Activated CD8-positive, alpha-beta memory T cell treated with anti-CD3 and anti-CD28 coated beads for 36 hours (primary cell): ENCODE data around the gene BNIP2. TPM values are rescaled to one million over a fixed set of nuclear protein-coding genes. Genes with fewer than 3 reads are reported as not detected.

ENCODE experiments used
- CTCF ChIA-PET: fragments of 350-600 bp; sonication (Branson Sonifier 250); formaldehyde crosslinking; loops from one replicate; lab custom pipeline; 2021; ENCODE audit warnings: antibody characterized with exemption; lab: Charles Lee
- POLR2A ChIA-PET: fragments of 350-600 bp; sonication (Branson Sonifier 250); formaldehyde crosslinking; loops from one replicate; lab custom pipeline; 2021; ENCODE audit warnings: antibody characterized with exemption; lab: Charles Lee
- total RNA-seq, 2 experiments: library from RNA; stranded (reverse); gene quantifications; one replicate each; pipeline ENCODE4 v1.2.3, GENCODE V29; 2021

The BNIP2 gene
- total RNA-seq, 2 experiments from 2014 or later: 63.8 to 65.5 TPM

DNA sequence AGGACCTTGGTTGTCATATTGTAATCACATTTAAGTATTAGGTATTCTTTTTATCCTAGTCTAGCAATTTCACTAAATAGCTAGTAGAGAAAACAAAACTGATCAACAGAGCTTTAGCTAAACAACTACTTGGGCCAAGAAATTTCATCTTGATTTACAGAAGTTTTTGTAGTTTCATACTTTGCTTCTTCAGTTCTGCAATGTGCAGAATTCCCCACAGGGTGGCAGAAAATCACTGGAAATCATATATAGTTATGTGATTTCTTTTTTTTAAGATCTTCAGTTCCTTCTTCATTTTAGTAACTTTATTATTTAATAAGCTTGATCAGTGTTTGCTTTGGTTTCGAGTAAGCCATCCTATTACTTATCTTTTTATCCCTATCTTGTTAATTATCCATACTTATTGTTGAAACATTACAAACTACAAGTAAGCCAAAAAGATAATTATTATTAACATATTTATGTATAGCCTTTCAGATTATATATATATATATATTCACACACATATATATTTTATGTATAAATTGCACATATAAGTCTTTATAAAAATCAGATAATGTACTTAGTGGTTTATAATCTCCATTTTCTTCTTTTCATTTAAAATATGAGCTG is 2.2 kb upstream of the BNIP2 start:
- ChIA-PET POLR2A (interaction anchor here (1.5 kb wide), 1 partner anchor 34 kb away, joined by 4 read pairs; the partner anchor contains the start of gene GTF2A2), CTCF (interaction anchor here (0.5 to 1.4 kb wide), 6 partner anchors 19 to 647 kb away, joined by 3 to 4 read pairs (median 3); no protein-coding TSS in a partner anchor)

DNA sequence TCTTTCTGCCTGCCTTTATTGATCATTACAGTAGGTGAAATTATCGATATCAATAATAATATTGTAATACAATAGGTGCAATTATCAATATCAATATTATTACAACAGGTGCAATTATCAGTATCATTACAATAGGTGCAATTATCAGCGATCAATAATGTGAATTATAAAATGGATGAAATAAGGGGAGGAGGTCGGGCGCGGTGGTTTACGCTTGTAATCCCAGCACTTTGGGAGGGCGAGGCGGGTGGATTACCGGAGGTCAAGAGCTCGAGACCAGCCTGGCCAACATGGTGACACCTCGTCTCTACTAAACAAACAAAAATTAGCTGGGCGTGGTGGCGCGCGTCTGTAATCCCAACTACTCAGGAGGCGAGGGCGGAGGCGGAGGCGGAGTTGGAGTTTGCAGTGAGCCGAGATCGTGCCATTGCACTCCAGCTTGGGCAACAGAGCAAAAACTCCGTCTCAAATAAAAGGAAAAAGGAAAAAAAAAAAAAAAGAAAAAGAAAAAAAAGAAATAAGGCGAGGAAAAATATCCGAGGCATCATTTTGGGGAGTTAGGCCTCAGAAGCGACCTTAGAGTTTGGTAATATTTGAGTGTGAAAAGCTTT is 611 bp upstream of the BNIP2 start:
- CTCF ChIA-PET: no interaction called here
- POLR2A ChIA-PET: interaction anchor here (0.5 to 0.7 kb wide), 2 partner anchors 732 to 1581 kb away, joined by 3 to 5 read pairs; no protein-coding TSS in a partner anchor

DNA sequence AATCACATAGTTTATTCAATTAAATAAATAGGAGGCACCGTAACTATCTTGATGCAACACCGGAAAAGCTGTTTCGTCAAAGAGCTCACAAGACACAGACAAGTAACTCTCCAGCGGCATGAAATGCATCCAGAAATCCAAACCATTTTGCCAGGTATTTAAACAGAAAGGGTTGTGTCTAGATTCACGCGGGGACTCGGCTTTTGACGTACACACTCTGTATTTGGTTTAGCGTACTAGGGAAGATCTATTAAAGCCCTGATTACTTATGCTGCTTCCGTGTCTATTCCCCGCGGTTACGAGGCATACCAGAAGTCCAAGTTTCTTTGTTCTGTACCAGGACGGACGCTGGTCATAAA is 718 bp downstream of the BNIP2 start:
- POLR2A ChIA-PET: interaction anchor here (0.6 to 1.0 kb wide), 2 partner anchors 17 to 31 kb away, joined by 4 to 5 read pairs; partner anchors contain the start of gene GTF2A2
- CTCF ChIA-PET: interaction anchor here (1.5 kb wide), 1 partner anchor 33 kb away, joined by 3 read pairs; no protein-coding TSS in a partner anchor

DNA sequence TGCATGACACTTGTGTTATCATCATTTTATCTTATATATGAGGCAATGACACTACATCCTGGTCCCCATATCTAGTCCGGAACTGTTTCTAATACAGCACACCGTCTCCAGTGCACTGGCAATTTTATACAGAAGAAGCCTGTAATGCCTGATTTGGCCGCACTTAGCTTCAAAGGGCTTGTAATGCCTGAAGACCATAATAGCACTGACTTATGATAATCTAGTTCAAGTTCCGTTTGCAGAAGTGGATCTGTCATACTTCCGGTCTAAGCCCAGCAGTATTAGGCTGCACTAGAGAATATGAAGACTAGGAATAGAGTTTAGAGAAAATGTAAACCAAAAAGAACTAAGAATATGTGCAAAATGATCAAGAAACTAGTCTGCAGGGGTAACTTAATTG is 1.3 kb downstream of the BNIP2 start:
- CTCF ChIA-PET: interaction anchor here (1.5 kb wide), 1 partner anchor 33 kb away, joined by 3 read pairs; no protein-coding TSS in a partner anchor
- POLR2A ChIA-PET: interaction anchor here (0.6 kb wide), 1 partner anchor 17 kb away, joined by 4 read pairs; no protein-coding TSS in a partner anchor

DNA sequence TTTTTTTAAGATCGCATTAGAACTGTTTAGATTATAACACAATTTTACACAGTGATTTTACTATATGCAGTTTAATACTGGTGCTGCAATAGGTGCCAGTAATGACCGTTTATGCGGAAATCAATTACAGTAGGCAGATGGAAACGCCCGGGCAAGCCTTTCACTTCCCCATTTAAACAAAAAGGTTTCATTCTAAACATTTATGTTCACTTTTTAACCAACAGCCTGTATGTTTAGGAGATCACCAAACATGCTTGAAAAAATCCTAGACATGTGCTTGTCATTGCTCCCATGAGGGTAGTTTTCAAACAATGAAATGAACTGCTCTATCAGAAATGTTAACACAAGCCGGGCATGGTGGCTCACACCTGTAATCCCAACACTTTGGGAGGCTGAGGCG is 2.7 kb downstream of the BNIP2 start:
- CTCF ChIA-PET: no interaction called here
- POLR2A ChIA-PET: no interaction called here

DNA sequence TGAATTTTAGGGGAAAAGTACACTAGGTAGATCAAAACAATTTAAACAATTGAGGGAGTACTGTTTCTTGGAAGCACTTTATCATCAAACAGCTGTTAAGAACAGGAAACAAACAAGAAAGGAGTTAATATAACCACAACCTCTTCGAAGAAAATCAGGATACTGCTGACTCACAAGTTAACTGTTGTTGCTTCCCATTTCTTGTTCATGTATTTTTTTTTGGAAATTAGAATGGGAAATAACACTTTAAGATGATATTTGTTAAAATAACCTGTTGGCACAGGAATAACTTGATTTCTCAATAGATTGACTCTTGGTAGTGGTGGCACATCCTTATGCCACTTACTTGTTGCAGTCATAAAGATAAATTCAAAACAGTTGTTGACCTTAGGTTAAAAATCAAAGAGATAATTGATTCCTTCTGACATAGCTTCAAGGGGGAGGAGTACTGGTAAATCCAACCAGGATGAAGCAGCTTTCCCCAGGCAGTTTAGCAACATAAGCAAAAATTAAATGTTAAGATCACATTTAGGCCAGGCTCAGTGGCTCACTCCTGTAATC is 3.3 kb downstream of the BNIP2 start:
- POLR2A ChIA-PET: no interaction called here
- CTCF ChIA-PET: interaction anchor here (1.3 kb wide), 1 partner anchor 157 kb away, joined by 3 read pairs; no protein-coding TSS in a partner anchor

DNA sequence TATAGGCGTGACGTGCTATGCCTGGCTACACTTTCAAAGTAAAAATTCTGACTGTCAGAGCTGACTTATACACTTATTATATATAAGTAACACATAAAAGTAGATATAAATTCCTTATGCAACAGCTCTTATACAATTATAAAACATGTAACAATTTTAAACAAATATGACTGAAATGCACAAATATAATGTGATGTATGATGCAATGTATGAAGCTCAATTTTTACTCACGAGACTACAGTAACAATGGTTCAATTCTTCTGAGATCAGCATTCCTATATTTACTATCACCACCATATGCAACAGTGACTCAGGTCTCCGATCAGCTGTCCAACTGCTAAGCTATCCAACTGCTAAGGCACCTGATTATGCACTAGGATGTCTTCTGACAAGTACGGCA is 8.2 kb downstream of the BNIP2 start:
- ChIA-PET CTCF (no interaction called here), POLR2A (interaction anchor here (0.6 kb wide), 1 partner anchor 432 kb away, joined by 9 read pairs; no protein-coding TSS in a partner anchor)

DNA sequence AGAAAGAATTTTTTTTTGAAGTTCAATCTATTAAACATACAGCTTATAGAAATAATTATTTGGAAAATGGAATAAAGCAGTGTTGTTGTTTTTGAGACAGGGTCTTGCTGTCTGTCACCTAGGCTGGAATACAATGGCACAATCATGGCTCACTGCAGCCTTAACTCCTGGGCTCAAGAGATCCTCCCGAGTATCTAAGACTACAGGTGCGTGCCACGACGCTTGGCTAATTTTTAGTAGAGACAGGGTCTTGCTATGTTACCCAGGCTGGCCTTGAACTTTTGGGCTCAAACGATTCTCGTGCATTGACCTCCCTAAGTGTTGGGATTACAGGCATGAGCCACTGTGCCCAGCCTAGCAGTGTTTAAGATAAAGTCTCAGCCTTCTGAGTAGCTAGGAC is 8.8 kb downstream of the BNIP2 start:
- CTCF ChIA-PET: no interaction called here
- POLR2A ChIA-PET: interaction anchor here (0.6 kb wide), 1 partner anchor 432 kb away, joined by 9 read pairs; no protein-coding TSS in a partner anchor

DNA sequence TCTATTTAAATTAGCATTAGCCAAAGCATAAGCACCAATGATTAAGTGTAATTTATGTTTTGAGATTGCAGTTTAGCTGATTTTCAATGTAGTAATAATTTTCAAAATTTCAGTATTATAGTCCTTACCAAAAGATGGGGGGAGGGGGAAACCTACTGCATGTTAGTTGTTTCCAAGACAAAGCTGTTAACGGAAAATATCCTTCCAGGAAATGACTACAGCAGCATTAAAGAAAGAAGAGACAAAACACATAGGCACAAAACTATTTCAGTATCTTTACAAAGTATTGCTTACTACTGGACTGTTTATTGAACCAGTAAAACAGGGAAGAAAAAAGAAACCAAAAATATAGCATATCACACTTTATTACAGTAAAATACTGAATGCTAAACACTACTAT is 10.5 kb downstream of the BNIP2 start:
- ChIA-PET POLR2A (no interaction called here), CTCF (no interaction called here)

DNA sequence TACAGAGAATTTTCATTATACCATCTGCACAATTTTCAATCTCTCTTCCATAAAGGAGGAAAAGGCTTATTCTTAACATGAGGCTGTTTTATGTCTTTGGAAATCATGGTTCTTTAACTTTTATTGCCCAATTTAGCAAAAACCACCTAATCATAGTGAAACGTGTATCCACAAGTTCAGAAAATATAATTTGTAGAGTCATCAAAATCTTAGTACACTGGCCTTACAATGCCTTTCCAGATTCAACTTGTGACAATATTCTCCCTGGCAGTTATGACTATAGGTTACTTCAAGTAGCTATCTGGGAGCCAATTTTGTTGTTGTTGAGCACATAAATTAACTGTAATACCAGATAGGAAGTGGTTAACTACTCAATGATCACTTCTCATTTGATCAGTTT is 10.9 kb downstream of the BNIP2 start:
- POLR2A ChIA-PET: no interaction called here
- CTCF ChIA-PET: no interaction called here

DNA sequence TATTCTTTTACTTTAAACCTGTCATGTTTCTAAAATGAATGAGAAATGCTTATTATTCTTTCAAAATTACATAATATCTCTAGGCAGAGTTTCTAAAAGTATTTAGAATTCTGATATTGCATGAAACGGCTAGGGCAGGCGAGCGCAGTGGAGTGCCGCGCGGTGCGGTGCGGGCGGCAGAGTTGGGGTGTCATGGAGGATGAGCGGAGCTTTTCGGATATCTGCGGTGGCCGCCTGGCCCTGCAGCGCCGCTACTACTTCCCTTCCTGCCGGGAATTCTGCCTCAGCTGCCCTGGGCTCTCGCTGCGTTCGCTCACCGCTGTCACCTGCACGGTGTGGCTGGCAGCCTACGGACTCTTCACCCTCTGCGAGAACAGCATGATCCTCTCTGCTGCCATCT is 12.6 kb downstream of the BNIP2 start:
- ChIA-PET POLR2A (no interaction called here), CTCF (interaction anchor here (0.6 kb wide), 1 partner anchor 336 kb away, joined by 5 read pairs; no protein-coding TSS in a partner anchor)

DNA sequence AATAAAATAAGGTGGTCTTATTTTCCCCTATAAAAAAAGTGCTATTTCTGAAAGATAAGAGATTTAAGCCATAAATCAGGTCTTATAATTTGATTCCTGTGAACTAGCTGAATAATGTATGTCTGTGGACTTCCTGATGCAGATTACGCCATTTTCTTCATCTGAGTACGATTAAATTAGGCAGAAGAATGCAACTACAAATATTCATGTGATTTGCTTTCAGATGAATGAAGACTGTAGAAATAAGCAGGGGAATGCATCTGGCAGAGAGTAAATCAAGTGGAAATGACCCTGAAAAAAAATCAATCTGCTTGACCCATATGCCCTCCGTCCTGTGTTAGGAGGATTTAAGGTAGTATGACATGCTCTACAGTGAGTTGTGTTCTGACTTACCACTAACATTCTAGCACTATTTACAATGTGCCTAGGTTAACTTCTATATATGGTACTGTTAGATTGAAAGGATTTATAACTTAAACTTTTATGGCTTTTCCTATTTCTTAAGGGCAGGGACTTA is 14.7 kb downstream of the BNIP2 start:
- CTCF ChIA-PET: no interaction called here
- POLR2A ChIA-PET: no interaction called here

DNA sequence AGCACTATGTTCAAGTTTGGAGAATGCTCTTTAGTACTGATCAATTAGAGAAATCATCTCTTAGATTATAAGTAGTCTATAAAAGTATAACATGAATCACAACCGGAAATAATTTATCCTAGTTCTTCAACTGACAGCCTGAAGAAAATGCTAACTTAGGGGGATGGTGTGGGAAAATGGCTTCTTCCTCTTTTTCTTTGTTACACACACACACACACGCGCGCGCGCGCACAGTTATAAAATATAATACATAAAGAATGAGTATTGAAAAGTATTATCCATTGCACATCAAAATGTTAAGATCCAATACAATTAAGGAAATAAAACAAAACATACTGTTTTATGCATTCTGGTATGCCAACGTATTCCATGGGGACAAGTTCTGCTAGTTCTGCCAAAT is 20.6 kb downstream of the BNIP2 start:
- ChIA-PET POLR2A (no interaction called here), CTCF (no interaction called here)

DNA sequence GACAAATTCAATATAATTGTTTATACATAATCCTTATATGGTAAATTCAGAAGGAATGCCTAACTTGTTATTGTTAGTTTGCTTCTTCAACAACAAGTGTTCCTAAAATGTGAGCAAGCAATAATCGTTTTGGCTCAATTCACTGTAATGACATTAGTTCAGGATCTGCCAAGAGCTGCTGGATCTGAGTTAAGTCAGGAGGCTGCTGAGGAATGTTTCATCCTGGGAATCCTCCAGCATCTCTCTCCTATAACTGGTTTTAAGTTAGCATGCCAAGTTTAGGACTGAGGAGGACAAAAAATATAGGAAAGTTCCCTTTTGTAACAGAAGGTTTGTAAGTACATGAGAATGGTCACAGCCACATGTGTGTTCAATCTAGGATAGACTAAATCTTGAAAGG is 26.9 kb downstream of the BNIP2 start:
- ChIA-PET POLR2A (no interaction called here), CTCF (interaction anchor here (0.5 kb wide), 1 partner anchor 1024 kb away, joined by 3 read pairs; no protein-coding TSS in a partner anchor)

DNA sequence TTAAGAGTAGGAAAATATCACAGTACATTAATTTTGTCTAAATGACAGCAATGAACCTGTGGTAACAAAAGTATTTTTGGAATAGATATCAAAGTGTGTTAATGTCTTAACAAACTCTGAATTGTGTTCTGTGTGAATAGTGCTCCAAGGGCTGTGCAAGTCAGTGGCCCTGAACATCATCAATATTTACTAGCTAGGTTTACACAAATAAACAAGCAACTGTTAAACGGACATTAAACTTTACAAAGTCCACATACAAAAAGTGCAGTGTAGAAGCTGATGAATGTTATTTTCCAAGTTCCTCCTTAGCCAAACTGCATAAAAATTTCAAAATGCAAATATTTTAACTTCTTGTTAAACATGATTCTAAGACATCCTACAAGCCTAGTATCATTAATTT is 29.8 kb downstream of the BNIP2 start:
- ChIA-PET CTCF (no interaction called here), POLR2A (no interaction called here)

DNA sequence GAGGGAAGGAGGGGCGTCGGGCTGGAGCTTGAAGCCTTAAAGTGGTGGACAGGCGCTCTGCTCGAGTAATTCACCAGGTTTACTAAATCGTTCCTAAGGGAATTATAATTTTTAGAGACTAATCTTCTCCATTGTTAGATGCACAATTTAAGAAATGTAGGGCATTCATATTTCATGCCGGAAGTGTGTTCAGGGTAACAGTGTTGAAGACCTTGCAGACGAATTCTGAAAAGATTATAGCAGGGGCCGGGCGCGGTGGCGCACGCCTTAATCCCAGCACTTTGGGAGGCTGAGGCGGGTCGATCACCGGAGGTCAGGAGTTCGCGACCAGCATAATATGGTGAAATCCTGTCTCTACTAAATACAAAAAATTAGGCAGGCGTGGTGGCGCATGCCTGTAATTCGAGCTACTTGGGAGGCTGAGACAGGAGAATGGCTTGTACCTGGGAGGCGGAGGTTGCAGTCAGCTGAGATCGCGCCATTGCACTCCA is 31.4 kb downstream of the BNIP2 start:
- CTCF ChIA-PET: no interaction called here
- POLR2A ChIA-PET: interaction anchor here (0.7 to 1.2 kb wide), 3 partner anchors 31 to 724 kb away, joined by 3 to 5 read pairs (median 4); partner anchors contain the start of gene BNIP2

DNA sequence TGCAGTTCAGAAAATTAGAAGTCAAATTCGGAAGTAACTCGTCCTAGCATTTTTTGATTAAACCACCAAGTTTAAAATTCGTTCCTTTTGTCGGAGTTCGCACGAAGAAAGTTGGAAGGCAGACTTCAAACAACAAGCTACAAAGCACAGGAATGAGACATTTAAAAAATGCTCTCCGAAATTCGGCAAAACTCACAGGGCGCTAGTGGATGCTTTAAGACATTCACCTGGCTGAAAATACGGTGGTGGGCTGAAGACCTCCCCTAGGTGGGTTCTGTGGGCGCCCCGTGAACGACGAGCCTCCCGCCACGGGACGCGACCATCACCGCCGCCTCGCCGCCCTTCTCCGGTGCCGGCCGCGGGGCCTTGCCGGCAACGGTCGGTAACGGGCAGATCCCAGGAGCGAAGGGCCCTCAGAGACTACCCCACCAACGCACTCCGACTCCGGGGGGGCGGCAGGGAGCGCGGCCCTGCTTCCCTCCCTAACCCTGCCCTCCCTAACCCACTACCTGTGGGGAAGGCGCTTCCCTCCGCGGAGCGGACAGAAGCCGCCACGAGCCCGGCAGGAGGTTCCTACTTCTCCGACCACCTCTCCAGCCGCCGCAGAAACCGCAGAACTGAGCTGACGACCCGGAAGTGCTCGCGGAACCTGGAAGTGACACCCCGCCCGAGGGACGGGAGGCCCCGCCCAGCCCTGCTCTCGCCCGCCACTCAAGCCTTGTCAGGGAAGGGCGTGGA is 32.1 kb downstream of the BNIP2 start, which contains the start of gene GTF2A2:
Gene GTF2A2 (minus strand): TSS at position 619 of the 738 bp plus-strand sequence. CDS start 5,238 bp downstream, outside the sequence.
- ChIA-PET CTCF (interaction anchor here (0.6 kb wide), 1 partner anchor 444 kb away, joined by 3 read pairs; no protein-coding TSS in a partner anchor), POLR2A (interaction anchor here (0.7 to 1.2 kb wide), 3 partner anchors 32 to 723 kb away, joined by 3 to 5 read pairs (median 4); partner anchors contain the start of gene BNIP2)

DNA sequence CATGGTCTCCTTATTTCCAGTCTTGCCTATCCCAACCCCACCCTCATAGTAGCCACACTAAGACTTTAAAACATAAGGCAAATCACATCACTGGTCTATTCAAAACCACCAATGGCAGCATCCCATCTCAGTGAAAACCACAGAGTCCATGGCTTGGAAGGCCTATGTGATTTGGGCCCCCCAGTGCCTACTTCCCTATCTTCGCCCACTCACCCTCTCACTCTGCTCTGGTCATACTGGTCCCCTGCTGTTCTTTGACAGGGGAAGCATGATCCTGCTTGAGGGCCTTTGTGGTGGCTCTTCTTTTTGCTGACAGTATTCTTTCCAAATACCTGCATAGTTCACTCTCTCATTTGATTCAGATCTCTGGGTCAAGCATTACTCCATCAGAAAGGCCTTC is 35.1 kb downstream of the BNIP2 start:
- ChIA-PET POLR2A (interaction anchor here (0.7 kb wide), 1 partner anchor 1436 kb away, joined by 4 read pairs; no protein-coding TSS in a partner anchor), CTCF (no interaction called here)

DNA sequence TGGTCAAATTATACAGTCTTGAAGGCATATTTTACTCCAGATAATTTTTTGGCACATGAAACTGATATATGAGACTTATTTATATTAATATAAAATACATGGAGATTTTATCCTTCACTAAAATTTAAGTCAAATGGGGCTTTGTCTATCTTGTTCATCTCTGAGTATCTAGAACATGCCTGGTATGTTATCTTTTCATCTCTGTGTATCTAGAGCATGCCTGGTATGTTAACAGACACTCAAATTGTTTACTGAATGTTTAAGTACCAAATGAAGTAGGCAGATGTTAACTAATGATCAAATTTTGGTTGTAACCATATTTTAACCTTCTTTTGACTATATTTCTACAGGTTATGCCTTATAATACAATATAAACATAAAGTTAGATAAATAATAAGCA is 39.5 kb downstream of the BNIP2 start:
- CTCF ChIA-PET: no interaction called here
- POLR2A ChIA-PET: no interaction called here
